ENCODE measurements around the gene ABCA7.
"Not testable (repeated sequence)": the region's sequence is repeated elsewhere in the genome, so short reads cannot be mapped to it uniquely, and the experiment has no call there.

Gene ABCA7

GRCh38 chr19:1019980-1020867 is 19.7 kb upstream of the ABCA7 start:
- peak overlapping the region; percentile 87 for H3K27ac ChIP-seq
- no peak for TF ChIP-seq CTCF (conservative IDR thresholded peaks at IDR 0.05)

- TF ChIP-seq CTCF (conservative IDR thresholded peaks at IDR 0.05), result no peak
- H3K27ac ChIP-seq, result peak within 1 kb of the TSS; percentile 87
Observed at GRCh38 chr19:1020868-1021425, 19.0 kb upstream of the ABCA7 start, which contains the start of gene TMEM259. TMEM259 (minus strand) TSS chr19:1021123; CDS start chr19:1020996, 127 bp downstream.

GRCh38 chr19:1023883-1024188 is 16.1 kb upstream of the ABCA7 start:
- H3K27ac ChIP-seq, result not testable (repeated sequence)

GRCh38 chr19:1025080-1025479 is 14.8 kb upstream of the ABCA7 start:
- H3K27ac ChIP-seq, result not testable (repeated sequence)

GRCh38 chr19:1025960-1026782 is 13.7 kb upstream of the ABCA7 start, which contains the start of gene CNN2:
CNN2 (plus strand) TSS chr19:1026608; CDS start chr19:1026662, 54 bp downstream.
- no peak for TF ChIP-seq CTCF (conservative IDR thresholded peaks at IDR 0.05)
- H3K27ac ChIP-seq, result peak within 1 kb of the TSS; percentile 57; the same call in 1 of the 2 replicates

GRCh38 chr19:1026783-1027649 is 12.9 kb upstream of the ABCA7 start:
- peak overlapping the region; percentile 57; the same call in 1 of the 2 replicates for H3K27ac ChIP-seq
- no peak for TF ChIP-seq CTCF (conservative IDR thresholded peaks at IDR 0.05)

GRCh38 chr19:1027650-1028061 is 12.3 kb upstream of the ABCA7 start:
- TF ChIP-seq CTCF (conservative IDR thresholded peaks at IDR 0.05), result no peak
- peak overlapping the region; percentile 57; the same call in 1 of the 2 replicates for H3K27ac ChIP-seq
